Heart left ventricle (tissue), 16 donors: Measurements from ENCODE around the gene C14orf132. TPM values are rescaled to one million over a fixed set of nuclear protein-coding genes. Genes with fewer than 3 reads are reported as not detected.

ENCODE experiments used
- ATAC-seq, 4 donors: fragments of 200-7000 bp; cut with Tn5 transposase; one replicate each; pipeline ENCODE4 v1.9.1; 2020 to 2022; ENCODE audit warnings: moderate library complexity in 4 of 4, mild to moderate bottlenecking in 3 of 4, moderate number of reproducible peaks in 1 of 4
- DNase-seq, 5 donors: peaks; one replicate each; pipeline ENCODE4 v3.0.0-alpha.2; 2020
- H3K27ac ChIP-seq, 12 donors: fragments of 200-600 bp; sonication (generic) in 4 of 12; one replicate each; pipeline versions ENCODE4 v1.5.0 to v1.8.0; 2016 to 2022; ENCODE audit warnings: mild to moderate bottlenecking in 2 of 12
- H3K27me3 ChIP-seq, 9 donors: fragments of 200-600 bp; sonication (generic) in 2 of 9; one replicate each; pipeline versions ENCODE4 v1.5.1 to v1.8.0; 2016 to 2022; ENCODE audit warnings: mild to moderate bottlenecking in 3 of 9
- H3K36me3 ChIP-seq, 9 donors: fragments of 200-600 bp; sonication (generic) in 2 of 9; one replicate each; pipeline versions ENCODE4 v1.5.0 to v1.8.0; 2018 to 2022; ENCODE audit warnings: mild to moderate bottlenecking in 2 of 9
- H3K4me1 ChIP-seq, 12 donors: fragments of 200-600 bp; sonication (generic) in 4 of 12; one replicate each; pipeline versions ENCODE4 v1.5.0 to v1.8.0; 2016 to 2022; ENCODE audit warnings: mild to moderate bottlenecking in 3 of 12
- H3K4me3 ChIP-seq, 12 donors: fragments of 200-600 bp; sonication (generic) in 4 of 12; one replicate each; pipeline versions ENCODE4 v1.5.0 to v1.8.0; 2017 to 2022; ENCODE audit warnings: mild to moderate bottlenecking in 9 of 12, moderate library complexity in 4 of 12
- H3K9me3 ChIP-seq, 12 donors: fragments of 200-600 bp; sonication (generic) in 4 of 12; one replicate each; pipeline versions ENCODE4 v1.5.0 to v1.8.0; 2016 to 2022; ENCODE audit warnings: mild to moderate bottlenecking in 1 of 12
- POLR2A ChIP-seq, 2 donors: fragments of 450-650 bp; IDR thresholded peaks; one replicate each; pipeline ENCODE4 v1.6.1; 2017; ENCODE audit warnings: antibody characterized with exemption in 2 of 2, mild to moderate bottlenecking in 2 of 2, moderate library complexity in 2 of 2
- WGBS, 4 donors: extraction: QIAGEN DNeasy Blood & Tissue Kit in 2 of 4; methylation state at CpG; one replicate each; pipeline versions ENCODE4 v1.1.5 to v1.1.7; 2013 to 2018; 5-methylcytosine and 5-hydroxymethylcytosine counted together
- intact Hi-C, 10 donors: fragments of 100-400 bp; cut with DNase I; formaldehyde crosslinking; loops; one replicate each; pipeline versions ENCODE4 v1.11.1 to v1.14.2; 2022
- polyA plus RNA-seq, 2 donors: library from polyadenylated mRNA; stranded (reverse); fragments of 200-250 nt; gene quantifications; one replicate each; pipeline ENCODE4 v1.2.3, GENCODE V29; 2013
- total RNA-seq, 9 donors: library from RNA; depleted of rRNA in 2 of 9; stranded (reverse); fragments of >200 nt in 2 of 9; fragmentation: NEBNext Ultra II Directional in 3 of 9; extraction: Animal tissue kit (Norgen Biotek cat#: 25700) in 3 of 9; gene quantifications; one replicate each; pipeline versions ENCODE4 v1.1.0 to v1.2.4, GENCODE V29; 2016 to 2023
- TF ChIP-seq, protein P1 (sequence below), 12 donors: fragments of 200-600 bp; sonication (generic) in 4 of 12; IDR thresholded peaks; one replicate each; pipeline versions ENCODE4 v1.5.0 to v1.8.0; 2018 to 2022; ENCODE audit warnings: antibody characterized with exemption in 12 of 12, mild to moderate bottlenecking in 5 of 12
- donor health status: ischemic (EF 13 %, LVEDD 7.1; RV severe dilation, severe dysfunction).
- donor health status: healthy with polysubstance abuse.
- donor health status: DM: no; HTN: yes; CAD: no.
- donor health status: DM: no; HTN: no; CAD: no.
- donor health status: ischemic (EF 25% LVEDD 6.9; RV normal size, moderate dysfunction).
- donor health status: ischemic (EF 25% LVEDD 5.7; RV mildly dilated, moderate dysfunction).
- donor health status: healthy.
- donor health status: DM: yes; HTN: yes; CAD: no.
- donor health status: ischemic (EF 35%, LVEDD 5.7; RV mildly dilated, moderate dysfunction).
- donor health status: nonischemic (EF 11% LVEDD 7.7; RV severe dilation, severe dysfunction).
- donor health status: DM: yes; HTN: yes; CAD: no.
- donor health status: PGD.
- donor health status: ischemic (EF 29% LVEDD 5.4; RV normal size, mild dysfunction).
- donor health status: nonischemic (EF 23%, LVEDD 6.1; RV moderate dilation, normal function).

C14orf132 gene
- total and polyA plus RNA-seq, 11 donors: 0.76 to 14.9 (median 1.8) TPM

DNA sequence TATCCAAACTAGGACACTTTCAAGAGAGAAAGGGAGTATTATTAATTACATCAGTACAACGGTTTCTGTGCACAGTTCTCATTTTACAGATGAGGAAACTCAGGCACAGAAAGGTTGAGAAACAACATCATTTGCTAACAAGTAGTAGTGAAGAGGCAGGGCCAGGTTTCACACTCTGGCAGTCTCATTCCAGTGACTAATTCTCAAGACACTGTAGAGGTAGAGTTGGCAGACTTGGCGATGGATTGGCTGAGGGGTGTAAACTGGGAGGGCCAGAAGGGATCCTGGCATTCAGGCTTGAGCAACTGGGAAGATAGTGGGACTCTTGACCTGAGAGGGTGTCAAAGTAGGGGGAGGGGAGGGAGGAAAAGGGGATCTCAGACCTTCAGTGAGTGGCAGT, 91.7 kb downstream of the C14orf132 start:
- ATAC-seq (no peak), DNase-seq (no peak)
- Histone ChIP-seq H3K36me3 (no peaks in the 10 kb centered on the region), H3K9me3 (no peaks in the 10 kb centered on the region), H3K4me1 (peaks cover 0 to 10% (median under 1%) of the 10 kb centered on the region in 12 donors), H3K27me3 (peaks cover 0 to 3% (median 0%) of the 10 kb centered on the region in 9 donors), H3K4me3 (no peak overlapping the region), H3K27ac (no peak overlapping the region)
- WGBS, 4 donors: 56 to 68% (median 59%) methylated on average over 2 of the region's 2 CpGs
- TF ChIP-seq POLR2A (IDR thresholded peaks at IDR 0.05): no peak
- TF ChIP-seq, protein P1, sequence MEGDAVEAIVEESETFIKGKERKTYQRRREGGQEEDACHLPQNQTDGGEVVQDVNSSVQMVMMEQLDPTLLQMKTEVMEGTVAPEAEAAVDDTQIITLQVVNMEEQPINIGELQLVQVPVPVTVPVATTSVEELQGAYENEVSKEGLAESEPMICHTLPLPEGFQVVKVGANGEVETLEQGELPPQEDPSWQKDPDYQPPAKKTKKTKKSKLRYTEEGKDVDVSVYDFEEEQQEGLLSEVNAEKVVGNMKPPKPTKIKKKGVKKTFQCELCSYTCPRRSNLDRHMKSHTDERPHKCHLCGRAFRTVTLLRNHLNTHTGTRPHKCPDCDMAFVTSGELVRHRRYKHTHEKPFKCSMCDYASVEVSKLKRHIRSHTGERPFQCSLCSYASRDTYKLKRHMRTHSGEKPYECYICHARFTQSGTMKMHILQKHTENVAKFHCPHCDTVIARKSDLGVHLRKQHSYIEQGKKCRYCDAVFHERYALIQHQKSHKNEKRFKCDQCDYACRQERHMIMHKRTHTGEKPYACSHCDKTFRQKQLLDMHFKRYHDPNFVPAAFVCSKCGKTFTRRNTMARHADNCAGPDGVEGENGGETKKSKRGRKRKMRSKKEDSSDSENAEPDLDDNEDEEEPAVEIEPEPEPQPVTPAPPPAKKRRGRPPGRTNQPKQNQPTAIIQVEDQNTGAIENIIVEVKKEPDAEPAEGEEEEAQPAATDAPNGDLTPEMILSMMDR (IDR thresholded peaks at IDR 0.05): no peak
- intact Hi-C loops: no loop called here

DNA sequence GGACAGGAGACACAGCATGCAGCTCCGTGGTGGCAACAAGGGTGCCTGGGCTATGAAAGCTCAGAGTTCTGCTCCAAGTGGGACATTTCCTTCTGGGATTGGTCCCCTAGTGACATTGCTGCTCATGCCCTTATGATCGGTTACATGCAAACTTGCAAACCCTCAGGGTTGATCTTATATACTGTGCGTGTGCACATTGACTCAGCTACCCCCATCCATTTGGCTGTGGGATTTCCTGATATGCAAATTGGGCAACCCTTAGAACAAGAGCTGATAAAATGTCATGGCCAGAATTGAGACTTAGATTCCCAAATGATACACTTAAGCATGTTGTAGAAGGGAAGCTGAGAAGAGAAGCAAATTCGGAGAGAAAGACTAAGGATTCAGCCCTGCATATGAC, 92.7 kb downstream of the C14orf132 start:
- TF ChIP-seq, protein P1 (IDR thresholded peaks at IDR 0.05): no peak
- no peak for TF ChIP-seq POLR2A (IDR thresholded peaks at IDR 0.05)
- Histone ChIP-seq H3K27ac (no peak overlapping the region), H3K4me3 (no peak overlapping the region), H3K36me3 (no peaks in the 10 kb centered on the region), H3K27me3 (peaks cover 0 to 3% (median 0%) of the 10 kb centered on the region in 9 donors), H3K4me1 (peaks cover 0 to 5% (median 0%) of the 10 kb centered on the region in 12 donors), H3K9me3 (no peaks in the 10 kb centered on the region)
- WGBS, 4 donors: 78 to 82% (median 80%) methylated on average over 2 to 4 of the region's 4 CpGs
- no peak for ATAC-seq
- DNase-seq: no peak
- intact Hi-C loops: no loop called here

DNA sequence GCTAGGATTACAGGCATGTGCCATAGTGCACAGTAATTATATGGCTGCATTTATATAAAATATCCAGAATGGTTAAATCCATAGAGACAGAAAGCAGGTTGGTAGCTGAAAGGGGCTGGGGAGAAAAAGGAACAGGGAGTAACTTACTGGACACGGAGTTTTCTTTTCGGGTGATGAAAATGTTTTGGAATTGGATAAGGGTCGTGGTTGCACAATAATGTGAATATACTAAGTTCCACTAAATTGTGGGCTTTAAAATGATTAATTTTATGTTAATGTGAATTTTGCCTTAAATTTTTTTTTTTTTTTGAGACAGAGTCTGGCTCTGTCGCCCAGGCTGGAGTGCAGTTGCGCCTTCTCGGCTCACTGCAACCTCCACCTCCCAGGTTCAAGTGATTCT, 95.3 kb downstream of the C14orf132 start:
- Histone ChIP-seq H3K36me3 (no peaks in the 10 kb centered on the region), H3K9me3 (peaks cover 0 to 19% (median 8%) of the 10 kb centered on the region in 12 donors), H3K27ac (no peak overlapping the region), H3K27me3 (peaks cover 0 to 3% (median 0%) of the 10 kb centered on the region in 9 donors), H3K4me1 (peaks cover 0 to 3% (median 0%) of the 10 kb centered on the region in 12 donors), H3K4me3 (no peak overlapping the region)
- 89 to 92% (median 91%) methylated on average over 6 of the region's 6 CpGs for WGBS, 4 donors
- ATAC-seq (no peak), DNase-seq (no peak)
- intact Hi-C loops: no loop called here
- TF ChIP-seq, protein P1 (IDR thresholded peaks at IDR 0.05): no peak
- TF ChIP-seq POLR2A (IDR thresholded peaks at IDR 0.05): no peak

DNA sequence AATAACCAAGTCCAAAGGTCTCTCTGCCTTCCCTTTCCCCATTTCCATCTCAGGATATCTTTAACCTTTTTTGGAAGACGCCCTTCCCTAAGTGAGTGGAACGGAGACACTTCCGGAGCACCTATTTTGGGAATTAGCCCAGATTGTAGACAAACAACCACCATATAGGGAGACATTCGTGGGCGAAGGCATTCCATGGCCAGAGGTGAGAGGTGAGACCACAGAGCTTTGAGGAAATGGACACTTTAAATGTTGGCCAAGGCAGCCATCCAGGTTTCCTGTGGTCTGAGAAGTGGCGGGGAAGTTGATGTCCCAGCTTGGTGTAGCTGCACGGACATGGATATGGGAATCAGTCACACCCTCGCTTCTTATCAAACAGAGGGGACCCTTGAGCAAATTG, 96.1 kb downstream of the C14orf132 start:
- H3K27me3 ChIP-seq: peaks cover 0 to 2% (median 0%) of the 10 kb centered on the region in 9 donors
- intact Hi-C loops: no loop called here
- H3K4me1 ChIP-seq: peaks cover 0 to 3% (median 0%) of the 10 kb centered on the region in 12 donors
- ATAC-seq (peak in 2 of 4 donors; percentile 60 to 62), DNase-seq (peak in 2 of 5 donors; percentile 14 to 23)
- H3K9me3 ChIP-seq: peaks cover 0 to 19% (median 8%) of the 10 kb centered on the region in 12 donors
- TF ChIP-seq, protein P1 (IDR thresholded peaks at IDR 0.05): no peak
- TF ChIP-seq POLR2A (IDR thresholded peaks at IDR 0.05): no peak
- H3K36me3 ChIP-seq: no peaks in the 10 kb centered on the region
- H3K4me3 ChIP-seq: no peak overlapping the region
- peak overlapping the region in 2 of 12 donors; percentile 34 to 52 for H3K27ac ChIP-seq
- 43 to 45% (median 45%) methylated on average over 8 of the region's 8 CpGs for WGBS, 4 donors
